Right lobe of liver (tissue), 4 donors: ENCODE data around the gene CCDC33.

Source experiments
- CTCF ChIP-seq, 4 donors: fragments of 200-600 bp in 3 of 4; fragments of 450-650 bp in 1 of 4; IDR thresholded peaks; one replicate each; pipeline versions ENCODE4 v1.5.1 to v1.8.0; 2016 to 2022; ENCODE audit warnings: antibody characterized with exemption in 4 of 4, mild to moderate bottlenecking in 2 of 4
- POLR2A ChIP-seq: fragments of 450-650 bp; IDR thresholded peaks from one replicate; pipeline ENCODE4 v1.6.1; 2017; ENCODE audit warnings: antibody characterized with exemption, mild to moderate bottlenecking
- donor health status: DM: no; HTN: no; CAD: no.
- donor health status: DM: no; HTN: no; CAD: no.
- donor health status: DM: no; HTN: yes; CAD: no.

DNA sequence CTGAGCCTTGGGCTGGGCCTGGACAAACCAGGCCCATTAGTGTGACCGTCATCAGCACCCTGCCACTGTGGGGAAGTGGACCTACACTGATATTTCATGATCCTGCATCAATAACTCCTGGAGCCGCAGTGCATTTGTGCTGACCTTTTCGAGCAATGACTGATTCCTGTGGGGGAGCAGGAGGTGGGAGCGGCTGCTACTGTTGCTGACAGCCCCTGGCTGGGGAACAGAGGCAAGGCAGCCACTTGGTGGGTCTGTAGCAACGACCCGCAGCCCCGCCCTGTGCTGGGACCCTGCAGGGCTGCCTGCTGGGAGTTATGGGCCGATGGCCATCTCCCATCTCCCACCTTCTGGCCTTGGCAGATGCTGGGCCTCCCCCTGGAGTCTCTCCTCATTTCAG lies 42.1 kb downstream of the CCDC33 start:
- TF ChIP-seq CTCF (IDR thresholded peaks at IDR 0.05) (no peak), POLR2A (no peak)
